K562 (cell line): Measurements from ENCODE around the gene KRTAP5-6. TPM values are rescaled to one million over a fixed set of nuclear protein-coding genes. Genes with fewer than 3 reads are reported as not detected.

Experiments used
- ATAC-seq: fragments of 200-7000 bp; cut with Tn5 transposase; 3 replicates; pipeline ENCODE4 v1.9.1; 2020; ENCODE audit warnings: moderate library complexity
- BruUV-seq: library from RNA; stranded (reverse); fragments of 400-500 nt; replicated peaks from 2 replicates; lab custom pipeline; 2021; lab: Mats Ljungman, UMichigan
- CTCF ChIA-PET: fragments of 300-600 bp; formaldehyde crosslinking; extraction: SDS; loops from one replicate; lab custom pipeline; 2021; ENCODE audit warnings: low intra/inter-chr PET ratio; lab: Yijun Ruan, JAX
- POLR2A ChIA-PET: fragments of 300-600, 350-650 bp; sonication (Branson Sonifier 250); formaldehyde crosslinking; extraction: SDS; loops from one replicate; lab custom pipeline; 2021; ENCODE audit warnings: antibody characterized with exemption, inconsistent platforms; lab: Yijun Ruan, JAX
- DNase-seq, 4 experiments: peaks; one replicate each; pipeline versions ENCODE4 v3.0.0 to v3.0.0-alpha.2; 2011 to 2018; ENCODE audit warnings: low spot score in 3 of 4, mixed read lengths in 3 of 4; ENCODE audit errors: extremely low read depth in 1 of 4
- FAIRE-seq: peaks from 2 replicates; lab custom pipeline; 2011; peaks lifted over from hg19 to GRCh38; lab: Jason Lieb, UNC
- H2AFZ ChIP-seq: 2 replicates; pipeline ENCODE4 v1.6.0; 2011; ENCODE audit warnings: low read depth, low read length, control low read depth, inconsistent platforms
- H3K27ac ChIP-seq: fragments of 200-600 bp; 3 replicates; pipeline ENCODE4 v1.8.0; 2011; ENCODE audit warnings: low read depth, mild to moderate bottlenecking, control low read depth, inconsistent platforms, low read length, moderate library complexity, mixed read lengths; ENCODE audit errors: extremely low read depth
- H3K27me3 ChIP-seq, 2 experiments: fragments of 300-600 bp in 1 of 2; 2 replicates in 1 of 2; 3 replicates in 1 of 2; pipeline versions ENCODE4 v1.6.0 to v1.8.0; 2011; ENCODE audit warnings: inconsistent platforms in 2 of 2, low read length in 2 of 2, mild to moderate bottlenecking in 1 of 2, mixed read lengths in 1 of 2, moderate library complexity in 1 of 2; ENCODE audit not compliant: control insufficient read depth in 2 of 2, insufficient read depth in 2 of 2
- H3K36me3 ChIP-seq: fragments of 300-600 bp; 3 replicates; pipeline ENCODE4 v1.8.0; 2011; ENCODE audit warnings: mild to moderate bottlenecking, low read length, inconsistent platforms; ENCODE audit not compliant: control insufficient read depth, insufficient read depth
- H3K4me1 ChIP-seq, 2 experiments: fragments of 200-600 bp in 1 of 2; replicated peaks in 1 of 2; 2 replicates in 1 of 2; 3 replicates in 1 of 2; pipeline versions ENCODE4 v1.5.1 to v1.8.0; 2011; ENCODE audit warnings: inconsistent platforms in 2 of 2, low read length in 2 of 2, mild to moderate bottlenecking in 1 of 2, mixed read lengths in 1 of 2, moderate library complexity in 1 of 2; ENCODE audit not compliant: control insufficient read depth in 2 of 2, insufficient read depth in 2 of 2
- H3K4me2 ChIP-seq: 2 replicates; pipeline ENCODE4 v1.6.1; 2011; ENCODE audit warnings: low read length, control low read depth, inconsistent platforms, mixed read lengths; ENCODE audit not compliant: insufficient read depth
- H3K4me3 ChIP-seq: fragments of 200-600 bp; sonication (generic), shearing (Covaris generic); 2 replicates; pipeline ENCODE4 v1.5.1; 2016; ENCODE audit warnings: control low read depth, inconsistent platforms
- H3K79me2 ChIP-seq: fragments of 200-600 bp; 3 replicates; pipeline ENCODE4 v1.8.0; 2011; ENCODE audit warnings: low read length, inconsistent platforms; ENCODE audit not compliant: control insufficient read depth, insufficient read depth
- H3K9ac ChIP-seq, 2 experiments: 2 replicates each; pipeline versions ENCODE4 v1.6.0 to v1.6.1; 2011; ENCODE audit warnings: low read depth in 2 of 2, low read length in 2 of 2, control low read depth in 1 of 2, inconsistent platforms in 1 of 2, mild to moderate bottlenecking in 1 of 2, mixed read lengths in 1 of 2; ENCODE audit not compliant: insufficient read depth in 1 of 2
- H3K9me1 ChIP-seq: one replicate; pipeline ENCODE4 v1.6.0; 2011; ENCODE audit warnings: inconsistent platforms, mild to moderate bottlenecking, low read length, moderate library complexity; ENCODE audit not compliant: control insufficient read depth, insufficient read depth
- H3K9me3 ChIP-seq: replicated peaks from 2 replicates; pipeline ENCODE4 v1.5.1; 2011; ENCODE audit warnings: low read depth, low read length, inconsistent platforms; ENCODE audit not compliant: control insufficient read depth, insufficient read depth
- H4K20me1 ChIP-seq: replicated peaks from 2 replicates; pipeline ENCODE4 v1.6.1; 2011; ENCODE audit warnings: low read length, inconsistent platforms, mixed read lengths; ENCODE audit not compliant: control insufficient read depth, insufficient read depth
- CHD7 ChIP-seq: fragments of 200-600 bp; sonication (generic); IDR thresholded peaks from one replicate; pipeline ENCODE4 v1.6.1; 2012; ENCODE audit warnings: mild to moderate bottlenecking, low read depth, low read length, inconsistent platforms
- NFXL1 ChIP-seq: fragments of 450-650 bp; formaldehyde crosslinking; IDR thresholded peaks from 2 replicates; pipeline ENCODE4 v1.4.0; 2021; ENCODE audit warnings: mild to moderate bottlenecking
- WGBS: fragments of 100-300 bp; shearing (Covaris generic); methylation state at CpG from one replicate; pipeline ENCODE4 v1.1.6; 2016; ENCODE audit warnings: low coverage, mixed read lengths; ENCODE audit not compliant: insufficient coverage; ENCODE audit errors: missing lambda C conversion rate; 5-methylcytosine and 5-hydroxymethylcytosine counted together
- in situ Hi-C: fragments of 300-500 bp; cut with MboI; formaldehyde crosslinking; loops from 4 replicates; pipeline ENCODE4 v1.15.0; 2018; ENCODE audit warnings: inconsistent platforms, mixed read lengths
- intact Hi-C: fragments of 100-400 bp; cut with micrococcal nuclease; formaldehyde crosslinking; loops from 2 replicates; pipeline ENCODE4 v1.14.2; 2022
- polyA plus RNA-seq, 8 experiments: library from polyadenylated mRNA; depleted of rRNA in 4 of 8; stranded (reverse) in 5 of 8; unstranded in 3 of 8; fragments of >200 nt; fragmentation: Nextera tagmentation in 2 of 8; fragmentation: Illumina TruSeq in 1 of 8; extraction: Ambion mirVana in 2 of 8; extraction: Trizol in 1 of 8; gene quantifications; 2 replicates each; pipeline versions ENCODE4 v1.2.1 to v1.2.3, GENCODE V29; 2011 to 2014; ENCODE audit warnings: inconsistent platforms in 1 of 8, missing spikeins in 1 of 8
- total RNA-seq, 7 experiments: library from RNA; depleted of rRNA in 6 of 7; stranded (reverse); fragments of >200 nt in 6 of 7; fragmentation: Illumina TruSeq in 2 of 7; extraction: Trizol in 2 of 7; gene quantifications; 2 replicates each; pipeline versions ENCODE4 v1.2.1 to v1.2.3, GENCODE V29; 2011 to 2021; ENCODE audit warnings: low replicate concordance in 1 of 7

KRTAP5-6 gene
- total and polyA plus RNA-seq, 9 of the 15 experiments (the other 6 are each of a cell fraction or from before 2014, with no cell fraction given), result not detected

GRCh38 chr11:1652026-1652425 lies 45.0 kb upstream of the KRTAP5-6 start:
- Histone ChIP-seq H4K20me1 (peaks cover 17% of the 10 kb centered on the region), H3K4me2 (no peak overlapping the region), H3K79me2 (no peaks in the 10 kb centered on the region), H3K4me3 (no peak overlapping the region), H3K27ac (no peak overlapping the region), H3K36me3 (no peaks in the 10 kb centered on the region), H3K9me1 (no peaks in the 10 kb centered on the region), H2AFZ (no peak overlapping the region), H3K4me1 (peaks cover 0 to 15% of the 10 kb centered on the region in 2 experiments; a peak in 2 of 5 replicates), H3K9me3 (no peaks in the 10 kb centered on the region), H3K27me3 (peaks cover 38 to 88% of the 10 kb centered on the region in 2 experiments), H3K9ac (no peak overlapping the region)
- TF ChIP-seq CHD7, result no peak
- no peak for TF ChIP-seq NFXL1
- intact Hi-C loops (loop anchor here (1.0 to 5.0 kb wide), 3 partner anchors 40 to 230 kb away; no protein-coding TSS in a partner anchor), in situ Hi-C loops (no loop called here)
- no TSS peak for BruUV-seq
- FAIRE-seq (no peak), DNase-seq (no peak), ATAC-seq (no peak)
- 4% methylated on average over 19 of the region's 19 CpGs for WGBS
- ChIA-PET POLR2A (interaction anchor here (0.6 to 1.3 kb wide), 3 partner anchors 34 to 182 kb away, joined by 3 to 5 read pairs (median 3); partner anchors contain the start of gene SYT8), CTCF (interaction anchor here (0.6 to 2.0 kb wide), 6 partner anchors 23 to 351 kb away, joined by 3 to 15 read pairs (median 8); no protein-coding TSS in a partner anchor)
